Neural cell (in vitro differentiated cells): Measurements from ENCODE around the gene ZNF225. TPM values are rescaled to one million over a fixed set of nuclear protein-coding genes. Genes with fewer than 3 reads are reported as not detected.
"Not testable (repeated sequence)": the region's sequence is repeated elsewhere in the genome, so short reads cannot be mapped to it uniquely, and the experiment has no call there.

Experiments
- H2AFZ ChIP-seq: fragments of 200-600, 300-800 bp; sonication (generic), shearing (Covaris generic); 2 replicates; pipeline ENCODE4 v1.6.0; 2014; ENCODE audit warnings: low read depth, mild to moderate bottlenecking, antibody characterized with exemption, low read length, moderate library complexity
- H3F3A ChIP-seq: fragments of 200-600 bp; shearing (Covaris generic); 2 replicates; pipeline ENCODE4 v1.6.1; 2016; ENCODE audit warnings: mild to moderate bottlenecking, moderate library complexity, mixed read lengths, antibody characterized with exemption, low read length; ENCODE audit not compliant: insufficient read depth, poor library complexity, severe bottlenecking
- H3K27ac ChIP-seq: fragments of 200-600, 300-800 bp; sonication (generic), shearing (Covaris generic); 2 replicates; pipeline ENCODE4 v1.5.1; 2014; ENCODE audit warnings: mild to moderate bottlenecking, low read length, moderate library complexity
- H3K27me3 ChIP-seq: fragments of 300-800, 200-600 bp; sonication (generic), shearing (Covaris generic); 2 replicates; pipeline ENCODE4 v1.6.0; 2014; ENCODE audit warnings: mild to moderate bottlenecking, low read depth, low read length, moderate library complexity; ENCODE audit not compliant: insufficient read depth
- H3K36me3 ChIP-seq: fragments of 300-800, 200-600 bp; sonication (generic), shearing (Covaris generic); 2 replicates; pipeline ENCODE4 v1.5.1; 2014; ENCODE audit warnings: mild to moderate bottlenecking, antibody characterized with exemption, low read length, moderate library complexity; ENCODE audit not compliant: insufficient read depth
- H3K4me2 ChIP-seq: fragments of 300-800, 200-600 bp; sonication (generic), shearing (Covaris generic); 2 replicates; pipeline ENCODE4 v1.6.0; 2014; ENCODE audit warnings: mild to moderate bottlenecking, low read length
- H3K4me3 ChIP-seq: fragments of 300-800, 200-600 bp; sonication (generic), shearing (Covaris generic); 2 replicates; pipeline ENCODE4 v1.5.1; 2014; ENCODE audit warnings: mild to moderate bottlenecking, low read length, moderate library complexity
- H3K79me2 ChIP-seq: fragments of 200-600 bp; shearing (Covaris generic); replicated peaks from 2 replicates; pipeline ENCODE4 v1.6.0; 2014; ENCODE audit warnings: mild to moderate bottlenecking, low read length, moderate library complexity; ENCODE audit not compliant: insufficient read depth
- H3K9ac ChIP-seq: fragments of 300-800, 200-600 bp; sonication (generic), shearing (Covaris generic); 2 replicates; pipeline ENCODE4 v1.6.1; 2016; ENCODE audit warnings: mild to moderate bottlenecking, low read length, mixed read lengths
- H3K9me2 ChIP-seq: fragments of 200-600 bp; shearing (Covaris generic); 2 replicates; pipeline ENCODE4 v1.6.1; 2016; ENCODE audit warnings: mild to moderate bottlenecking, low read length, mixed read lengths; ENCODE audit not compliant: insufficient read depth
- H3K9me3 ChIP-seq: fragments of 200-600, 300-800 bp; sonication (generic), shearing (Covaris generic); 2 replicates; pipeline ENCODE4 v1.6.1; 2016; ENCODE audit warnings: mild to moderate bottlenecking, mixed run types, low read length, moderate library complexity, mixed read lengths
- H4K20me1 ChIP-seq: fragments of 200-600 bp; shearing (Covaris generic); 2 replicates; pipeline ENCODE4 v1.6.1; 2016; ENCODE audit warnings: mild to moderate bottlenecking, mixed run types; ENCODE audit not compliant: insufficient read depth
- CTCF ChIP-seq: fragments of 450-650 bp; IDR thresholded peaks from 2 replicates; pipeline ENCODE4 v1.5.1; 2014; ENCODE audit warnings: antibody characterized with exemption, mild to moderate bottlenecking, moderate library complexity; ENCODE audit not compliant: poor library complexity, severe bottlenecking
- EP300 ChIP-seq: fragments of 450-650 bp; conservative IDR thresholded peaks from 2 replicates; pipeline ENCODE4 v1.6.1; 2014; ENCODE audit warnings: antibody characterized with exemption, mild to moderate bottlenecking, moderate library complexity; ENCODE audit not compliant: poor library complexity, severe bottlenecking
- EZH2 ChIP-seq: fragments of 200-600, 300-800 bp; shearing (Covaris generic), sonication (generic); IDR thresholded peaks from 2 replicates; pipeline ENCODE4 v1.6.1; 2014; ENCODE audit warnings: antibody characterized with exemption, low read length, borderline replicate concordance, mild to moderate bottlenecking; ENCODE audit not compliant: insufficient read depth, poor library complexity, severe bottlenecking
- MXI1 ChIP-seq: fragments of 450-650 bp; conservative IDR thresholded peaks from 2 replicates; pipeline ENCODE4 v1.6.1; 2014; ENCODE audit warnings: antibody characterized with exemption, mild to moderate bottlenecking; ENCODE audit not compliant: poor library complexity, severe bottlenecking
- POLR2AphosphoS5 ChIP-seq: IDR thresholded peaks from 2 replicates; pipeline ENCODE4 v1.6.1; 2012
- RAD21 ChIP-seq: fragments of 450-650 bp; conservative IDR thresholded peaks from 2 replicates; pipeline ENCODE4 v1.6.1; 2014; ENCODE audit warnings: antibody characterized with exemption, mild to moderate bottlenecking, moderate library complexity
- REST ChIP-seq: IDR thresholded peaks from 2 replicates; pipeline ENCODE4 v1.6.1; 2012; ENCODE audit warnings: borderline replicate concordance
- SMC3 ChIP-seq: fragments of 450-650 bp; conservative IDR thresholded peaks from 2 replicates; pipeline ENCODE4 v1.6.1; 2014; ENCODE audit warnings: antibody characterized with exemption, mild to moderate bottlenecking, moderate library complexity; ENCODE audit not compliant: poor library complexity
- TAF1 ChIP-seq: IDR thresholded peaks from 2 replicates; pipeline ENCODE4 v1.6.1; 2012; ENCODE audit warnings: low read depth
- polyA plus RNA-seq: library from polyadenylated mRNA; depleted of rRNA; stranded (reverse); fragments of >200 nt; gene quantifications from 2 replicates; pipeline ENCODE4 v1.2.3, GENCODE V29; 2014

The ZNF225 gene
- polyA plus RNA-seq, 1 donor from 2014 or later = 8.5 TPM

DNA sequence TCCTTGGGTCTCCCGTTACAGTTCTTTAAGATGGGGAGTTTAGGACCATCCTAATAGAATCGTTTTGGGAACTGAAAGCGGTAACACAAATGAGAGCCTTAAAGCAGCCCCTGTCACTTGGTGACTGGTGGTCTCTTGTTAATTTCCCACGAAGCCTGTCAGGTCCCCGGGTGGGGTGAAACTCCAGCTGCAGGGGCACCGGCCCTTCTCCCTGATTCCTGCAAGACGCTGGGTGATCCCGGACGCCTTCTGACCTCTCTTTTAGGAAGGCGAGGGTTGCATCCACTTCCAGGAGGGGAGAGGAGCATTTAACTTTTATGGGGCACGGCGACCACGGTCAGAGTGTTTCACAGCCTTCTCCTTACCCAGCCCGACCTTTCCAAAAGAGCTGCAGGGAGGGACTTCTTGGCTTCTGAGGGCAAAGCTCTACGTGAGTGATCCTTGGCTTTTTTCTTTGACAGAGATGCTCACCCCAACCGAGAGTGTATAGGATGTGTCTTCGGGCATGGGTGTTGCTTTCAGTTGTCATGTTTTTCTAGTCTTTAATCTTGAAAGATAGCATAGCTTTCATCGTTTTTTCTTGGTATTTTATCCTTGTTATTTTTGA lies 688 bp downstream of the ZNF225 start:
- no peaks in the 10 kb centered on the region for H3K9me2 ChIP-seq
- peak overlapping the region; percentile 90 for H2AFZ ChIP-seq
- H3K9ac ChIP-seq = peak overlapping the region; percentile 66
- TF ChIP-seq SMC3 (no peak), POLR2AphosphoS5 (no peak), RAD21 (no peak), REST (no peak), EP300 (no peak), CTCF (no peak), EZH2 (no peak), TAF1 (no peak), MXI1 (no peak)
- H3K4me3 ChIP-seq = peak overlapping the region; percentile 69
- H3K79me2 ChIP-seq = peaks cover 12% of the 10 kb centered on the region
- peak overlapping the region; percentile 87 for H3K4me2 ChIP-seq
- no peaks in the 10 kb centered on the region for H3K9me3 ChIP-seq
- H4K20me1 ChIP-seq = no peaks in the 10 kb centered on the region
- no peaks in the 10 kb centered on the region for H3F3A ChIP-seq
- H3K36me3 ChIP-seq = no peaks in the 10 kb centered on the region
- H3K27ac ChIP-seq = no peak overlapping the region
- H3K27me3 ChIP-seq = no peaks in the 10 kb centered on the region

DNA sequence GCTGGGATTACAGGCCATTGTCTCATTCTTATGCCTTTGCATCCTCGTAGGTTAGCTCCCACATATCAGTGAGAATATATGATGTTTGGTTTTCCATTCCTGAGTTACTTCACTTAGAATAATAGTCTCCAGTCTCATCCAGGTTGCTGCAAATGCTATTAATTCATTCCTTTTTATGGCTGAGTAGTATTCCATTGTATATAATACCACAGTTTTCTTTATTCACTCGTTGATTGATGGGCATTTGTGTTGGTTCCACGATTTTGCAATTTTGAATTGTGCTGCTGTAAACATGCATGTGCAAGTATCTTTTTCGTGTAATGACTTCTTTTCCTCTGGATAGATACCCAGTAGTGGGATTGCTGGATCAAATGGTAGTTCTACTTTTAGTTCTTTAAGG lies 8.0 kb downstream of the ZNF225 start:
- H3K36me3 ChIP-seq, H3K9ac ChIP-seq, H3K9me3 ChIP-seq, H3K4me3 ChIP-seq, H3K27ac ChIP-seq, H3K27me3 ChIP-seq, H2AFZ ChIP-seq, H4K20me1 ChIP-seq, H3K4me2 ChIP-seq, H3F3A ChIP-seq, H3K79me2 ChIP-seq, H3K9me2 ChIP-seq: not testable (repeated sequence)

- no peaks in the 10 kb centered on the region for H3F3A ChIP-seq
- H3K27ac ChIP-seq = no peak overlapping the region
- peaks cover 8% of the 10 kb centered on the region for H3K36me3 ChIP-seq
- no peak overlapping the region for H3K4me3 ChIP-seq
- no peaks in the 10 kb centered on the region for H4K20me1 ChIP-seq
- no peak overlapping the region for H2AFZ ChIP-seq
- H3K79me2 ChIP-seq = no peaks in the 10 kb centered on the region
- H3K27me3 ChIP-seq = no peaks in the 10 kb centered on the region
- no peaks in the 10 kb centered on the region for H3K9me2 ChIP-seq
- no peak for TF ChIP-seq CTCF
- no peak for TF ChIP-seq EP300
- no peak for TF ChIP-seq POLR2AphosphoS5
- TF ChIP-seq EZH2 = no peak
- TF ChIP-seq MXI1 = no peak
- TF ChIP-seq REST = no peak
- TF ChIP-seq SMC3 = no peak
- TF ChIP-seq RAD21 = no peak
- no peak for TF ChIP-seq TAF1
- H3K9ac ChIP-seq = no peak overlapping the region
- H3K4me2 ChIP-seq = no peak overlapping the region
- H3K9me3 ChIP-seq = no peaks in the 10 kb centered on the region
Measured at GRCh38 chr19:44131955-44132354, 18.8 kb downstream of the ZNF225 start.
